ENCODE measurements around the gene IQSEC1.

The IQSEC1 gene

GRCh38 chr3:13062647-13063046 lies 10.6 kb downstream of the IQSEC1 start:
- peaks cover 2% of the 10 kb centered on the region for H3K36me3 Mint-ChIP-seq (ENCODE audit: low read depth)
- no peak overlapping the region for H3K27ac Mint-ChIP-seq
- H3K9me3 Mint-ChIP-seq: no peaks in the 10 kb centered on the region

GRCh38 chr3:13060341-13060910 lies 12.8 kb downstream of the IQSEC1 start:
- H3K4me1 Mint-ChIP-seq (ENCODE audit: low read depth): peaks cover 2% of the 10 kb centered on the region
- DNase-seq (ENCODE audit: low spot score): no peak
- no peaks in the 10 kb centered on the region for H3K9me3 Mint-ChIP-seq
- no peak overlapping the region for H3K27ac Mint-ChIP-seq
- no peaks in the 10 kb centered on the region for H3K27me3 Mint-ChIP-seq (ENCODE audit: low read depth)
- H3K36me3 Mint-ChIP-seq (ENCODE audit: low read depth): peaks cover 2% of the 10 kb centered on the region
- no peak overlapping the region for H3K4me3 Mint-ChIP-seq

More at GRCh38 chr3:13062647-13063046, 10.6 kb downstream of the IQSEC1 start:
- DNase-seq (ENCODE audit: low spot score): no peak
- peaks cover 4% of the 10 kb centered on the region for H3K4me1 Mint-ChIP-seq (ENCODE audit: low read depth)
- no peak overlapping the region for H3K4me3 Mint-ChIP-seq
- no peaks in the 10 kb centered on the region for H3K27me3 Mint-ChIP-seq (ENCODE audit: low read depth)

DNA sequence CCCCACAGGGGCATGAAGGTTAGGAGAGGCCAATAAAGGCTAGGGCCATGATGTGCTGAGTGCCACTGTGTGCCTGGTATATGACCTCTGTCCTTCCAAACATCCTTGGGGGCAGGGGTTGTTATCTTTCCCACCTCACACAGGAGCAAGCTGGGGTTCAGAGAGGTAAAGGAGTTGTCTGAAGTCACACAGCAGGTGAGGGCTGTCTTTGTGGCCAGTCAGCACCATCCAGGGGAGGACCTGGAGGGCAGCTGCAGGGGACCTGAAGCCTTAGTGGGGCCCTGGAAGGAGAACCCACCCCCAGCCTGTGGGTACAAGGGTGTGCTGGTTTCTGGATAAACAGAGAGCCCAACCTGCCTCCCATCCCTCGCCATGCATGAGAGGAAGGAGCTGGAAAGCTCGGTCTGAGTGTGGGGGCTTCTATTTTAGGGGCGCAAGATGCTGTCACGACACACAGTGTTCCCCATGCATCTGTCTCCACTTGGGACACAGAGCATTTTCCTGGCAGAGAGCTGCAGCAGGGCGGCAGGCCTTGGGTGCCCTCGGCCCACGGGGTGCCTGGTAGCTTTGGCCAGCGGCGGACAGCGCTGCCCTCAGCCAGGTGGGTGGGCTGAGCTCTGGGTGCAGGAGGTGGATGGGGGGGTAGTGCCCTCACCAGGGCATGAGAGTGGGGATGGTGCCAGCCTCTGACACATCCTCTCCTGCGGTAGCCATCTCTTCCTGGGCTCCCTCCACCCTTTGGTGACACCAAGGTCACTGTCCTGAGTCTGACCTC lies 14.7 kb downstream of the IQSEC1 start:
- Mint-ChIP-seq H3K27ac (no peak overlapping the region), H3K9me3 (no peaks in the 10 kb centered on the region), H3K36me3 (ENCODE audit: low read depth) (peaks cover 2% of the 10 kb centered on the region), H3K27me3 (ENCODE audit: low read depth) (no peaks in the 10 kb centered on the region), H3K4me3 (no peak overlapping the region), H3K4me1 (ENCODE audit: low read depth) (no peaks in the 10 kb centered on the region)
- DNase-seq (ENCODE audit: low spot score): no peak

DNA sequence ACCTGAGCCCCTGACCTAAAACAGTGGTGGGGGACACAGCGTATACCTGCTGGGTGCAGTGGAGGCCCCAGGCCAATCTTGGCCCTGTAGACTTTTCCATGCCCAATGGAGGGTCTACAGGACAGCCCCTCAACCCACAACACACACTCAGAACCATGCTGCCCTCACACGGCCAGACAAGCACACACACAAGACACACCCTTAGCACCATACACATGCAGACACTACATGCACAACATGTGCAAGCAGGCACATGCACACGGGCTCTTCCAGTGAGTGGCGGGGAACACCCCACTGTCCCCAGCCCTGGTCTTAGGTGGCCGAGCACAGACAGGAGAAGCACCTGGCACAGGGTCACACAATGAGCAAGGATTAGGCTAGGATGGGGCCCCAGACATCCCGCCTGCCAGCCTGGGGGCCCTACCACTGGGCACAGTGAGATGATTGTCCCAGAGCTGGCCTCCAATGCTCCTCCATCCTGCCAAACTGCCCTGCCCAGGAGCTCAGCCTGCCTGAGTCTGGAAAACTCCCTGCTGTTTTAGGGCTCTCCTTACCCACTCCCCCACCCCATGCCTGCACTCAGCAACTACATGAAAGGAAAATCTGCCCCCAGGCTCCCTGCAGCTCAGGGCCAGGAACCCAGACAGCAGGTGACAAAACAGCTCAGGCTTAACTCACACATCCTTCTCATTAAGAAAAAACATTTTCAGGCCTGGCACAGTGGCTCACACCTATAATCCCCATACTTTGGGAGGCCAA lies 15.8 kb downstream of the IQSEC1 start:
- no peaks in the 10 kb centered on the region for H3K9me3 Mint-ChIP-seq
- no peaks in the 10 kb centered on the region for H3K36me3 Mint-ChIP-seq (ENCODE audit: low read depth)
- no peaks in the 10 kb centered on the region for H3K4me1 Mint-ChIP-seq (ENCODE audit: low read depth)
- no peak overlapping the region for H3K27ac Mint-ChIP-seq
- DNase-seq (ENCODE audit: low spot score): no peak
- no peak overlapping the region for H3K4me3 Mint-ChIP-seq
- no peaks in the 10 kb centered on the region for H3K27me3 Mint-ChIP-seq (ENCODE audit: low read depth)

DNA sequence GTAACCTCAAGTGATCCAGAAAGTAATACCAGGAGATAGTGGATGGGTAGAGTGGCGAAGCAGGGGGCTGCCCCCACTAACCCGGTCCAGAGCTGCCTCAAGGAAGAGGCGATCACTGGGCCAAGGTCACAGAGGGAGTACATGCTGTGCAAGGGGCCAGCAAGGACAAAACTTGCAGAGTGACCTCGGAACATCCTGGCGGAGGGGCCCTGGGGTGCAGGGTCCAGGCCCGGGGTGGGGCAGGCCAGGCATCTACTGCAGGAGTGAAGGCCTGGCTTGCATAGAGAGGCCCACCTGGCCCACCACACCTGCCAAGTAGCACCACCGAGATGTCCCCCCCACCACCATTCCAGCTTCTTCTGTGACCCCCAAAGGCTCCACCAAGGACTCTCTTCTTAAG lies 17.6 kb downstream of the IQSEC1 start:
- H3K27ac Mint-ChIP-seq: no peak overlapping the region
- no peaks in the 10 kb centered on the region for H3K36me3 Mint-ChIP-seq (ENCODE audit: low read depth)
- H3K9me3 Mint-ChIP-seq: no peaks in the 10 kb centered on the region
- no peak overlapping the region for H3K4me3 Mint-ChIP-seq
- no peaks in the 10 kb centered on the region for H3K27me3 Mint-ChIP-seq (ENCODE audit: low read depth)
- no peak for DNase-seq (ENCODE audit: low spot score)
- no peaks in the 10 kb centered on the region for H3K4me1 Mint-ChIP-seq (ENCODE audit: low read depth)

DNA sequence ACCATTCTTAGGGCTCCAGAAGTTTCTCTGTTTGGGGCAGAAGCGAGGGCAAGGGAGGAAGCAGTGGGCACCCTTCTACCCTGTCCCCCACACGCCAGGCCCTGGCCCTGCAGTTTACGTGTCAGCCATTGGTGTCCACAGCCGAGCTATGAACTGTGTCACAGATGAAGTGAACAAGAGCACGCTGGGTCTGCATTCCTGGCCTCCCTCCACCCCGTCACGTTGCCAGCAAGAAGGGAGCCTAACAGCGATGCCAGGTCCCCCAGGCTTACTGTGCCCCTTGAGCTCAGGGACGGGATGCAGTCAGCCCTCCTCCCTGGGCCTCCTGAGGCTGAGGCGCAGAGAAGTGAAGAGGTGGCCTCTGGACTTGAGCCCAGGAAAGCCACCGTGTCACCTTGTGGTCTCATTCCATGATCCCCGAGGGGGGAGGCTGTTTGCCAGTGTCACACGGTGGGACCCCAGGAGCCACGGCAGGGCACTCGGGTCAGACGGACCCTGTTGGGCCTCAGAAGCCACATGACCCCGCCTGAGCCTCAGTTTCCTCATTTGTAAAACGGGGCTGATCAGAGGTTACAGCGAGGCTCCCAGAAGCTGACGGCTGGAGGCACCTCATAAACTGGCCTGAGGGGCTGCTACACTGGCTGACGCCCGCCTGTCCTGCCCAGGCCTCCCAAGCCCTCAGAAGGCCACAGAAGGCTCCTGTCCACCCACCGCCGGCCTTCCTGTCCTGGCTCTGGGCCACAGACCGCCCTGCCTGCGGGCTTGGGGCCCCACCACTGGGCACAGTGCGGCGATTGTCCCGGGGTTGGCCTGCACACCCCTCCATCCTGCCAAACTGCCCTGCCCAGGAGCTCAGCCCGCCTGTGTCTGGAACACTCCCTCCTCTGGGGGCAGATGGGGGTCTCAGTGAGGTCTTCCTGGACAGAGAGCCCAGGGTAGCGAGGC lies 18.6 kb downstream of the IQSEC1 start:
- H3K36me3 Mint-ChIP-seq (ENCODE audit: low read depth): no peaks in the 10 kb centered on the region
- H3K27ac Mint-ChIP-seq: no peak overlapping the region
- no peak overlapping the region for H3K4me3 Mint-ChIP-seq
- H3K9me3 Mint-ChIP-seq: no peaks in the 10 kb centered on the region
- no peak for DNase-seq (ENCODE audit: low spot score)
- no peaks in the 10 kb centered on the region for H3K27me3 Mint-ChIP-seq (ENCODE audit: low read depth)
- H3K4me1 Mint-ChIP-seq (ENCODE audit: low read depth): no peaks in the 10 kb centered on the region

DNA sequence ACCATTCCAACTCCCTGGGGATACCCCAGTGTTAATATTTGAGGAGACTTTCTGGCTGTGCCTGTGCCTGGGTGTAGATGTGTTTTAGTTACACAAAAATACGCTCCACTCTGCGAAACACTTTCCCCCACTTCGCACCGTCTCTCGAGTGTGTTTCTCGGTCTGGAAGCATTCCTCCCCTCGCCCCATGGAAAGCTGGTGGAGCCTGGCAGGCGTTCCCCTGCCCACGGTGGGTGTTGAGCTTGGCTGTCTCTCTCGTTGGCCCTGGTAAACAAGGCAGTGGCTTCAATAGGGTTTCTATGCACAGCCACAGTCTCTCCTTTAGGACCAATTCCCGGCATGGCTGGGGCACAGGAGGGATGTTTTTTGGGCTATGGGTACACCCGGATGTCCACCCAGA lies 19.3 kb downstream of the IQSEC1 start:
- Mint-ChIP-seq H3K4me1 (ENCODE audit: low read depth) (peaks cover 1% of the 10 kb centered on the region), H3K27me3 (ENCODE audit: low read depth) (no peaks in the 10 kb centered on the region), H3K9me3 (no peaks in the 10 kb centered on the region), H3K27ac (no peak overlapping the region), H3K36me3 (ENCODE audit: low read depth) (no peaks in the 10 kb centered on the region), H3K4me3 (no peak overlapping the region)
- DNase-seq (ENCODE audit: low spot score): no peak

GRCh38 chr3:13053420-13053819 lies 19.8 kb downstream of the IQSEC1 start:
- no peak for DNase-seq (ENCODE audit: low spot score)
- H3K9me3 Mint-ChIP-seq: no peaks in the 10 kb centered on the region
- no peak overlapping the region for H3K27ac Mint-ChIP-seq
- peaks cover 1% of the 10 kb centered on the region for H3K4me1 Mint-ChIP-seq (ENCODE audit: low read depth)
- H3K36me3 Mint-ChIP-seq (ENCODE audit: low read depth): no peaks in the 10 kb centered on the region
- no peaks in the 10 kb centered on the region for H3K27me3 Mint-ChIP-seq (ENCODE audit: low read depth)
- no peak overlapping the region for H3K4me3 Mint-ChIP-seq

DNA sequence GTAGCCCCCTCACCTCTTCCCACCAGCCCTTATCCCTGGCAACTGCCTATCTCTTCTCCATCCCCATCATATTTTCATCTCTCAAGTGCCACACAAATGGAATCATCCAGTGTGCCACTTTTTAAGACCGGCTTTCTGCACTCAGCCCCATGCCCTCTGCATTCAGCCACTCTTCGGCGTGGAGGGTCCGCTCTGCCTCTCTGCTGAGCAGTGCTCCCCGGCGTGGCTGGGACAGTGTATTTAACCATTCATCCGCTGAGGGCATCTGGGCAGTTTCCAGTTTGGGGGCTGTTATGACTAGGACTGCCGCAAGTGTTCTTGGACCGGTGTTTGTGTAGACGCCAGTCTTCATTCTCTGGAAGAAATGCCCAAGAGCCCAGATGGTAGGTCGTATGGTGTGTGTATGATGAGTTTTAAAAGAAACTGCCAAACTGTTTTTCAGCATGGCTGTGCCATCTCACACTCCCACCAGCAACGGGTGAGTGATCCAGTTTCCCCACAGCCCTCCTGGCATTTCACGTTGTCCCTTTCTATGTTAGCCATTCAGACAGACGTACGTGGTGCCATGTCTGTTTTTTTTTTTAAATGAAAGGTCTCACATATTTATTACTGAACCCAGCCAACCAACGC lies 20.9 kb downstream of the IQSEC1 start:
- Mint-ChIP-seq H3K27me3 (ENCODE audit: low read depth) (no peaks in the 10 kb centered on the region), H3K9me3 (no peaks in the 10 kb centered on the region), H3K4me3 (no peak overlapping the region), H3K4me1 (ENCODE audit: low read depth) (peaks cover 1% of the 10 kb centered on the region), H3K27ac (no peak overlapping the region), H3K36me3 (ENCODE audit: low read depth) (no peaks in the 10 kb centered on the region)
- DNase-seq (ENCODE audit: low spot score): no peak

DNA sequence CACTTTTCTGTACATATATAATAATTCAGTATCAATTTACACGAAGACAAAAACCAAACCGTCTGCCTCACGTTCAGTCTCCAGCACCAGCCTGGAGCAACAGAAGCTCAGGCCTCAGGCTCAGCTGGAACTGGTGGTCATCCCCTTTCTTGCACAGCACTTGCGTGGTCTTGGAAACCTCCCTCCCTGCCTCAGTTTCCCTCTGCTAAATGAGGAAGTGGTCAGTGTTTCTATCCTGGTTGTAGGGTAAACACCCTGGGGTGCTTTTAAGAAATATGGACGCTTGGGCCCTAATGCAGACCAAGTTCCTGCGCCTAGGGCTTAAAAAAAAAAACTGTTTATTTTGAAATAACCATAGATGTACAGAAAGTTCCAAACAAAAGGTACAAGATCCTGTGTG lies 21.6 kb downstream of the IQSEC1 start:
- H3K27me3 Mint-ChIP-seq (ENCODE audit: low read depth): no peaks in the 10 kb centered on the region
- H3K27ac Mint-ChIP-seq: no peak overlapping the region
- H3K36me3 Mint-ChIP-seq (ENCODE audit: low read depth): no peaks in the 10 kb centered on the region
- H3K4me1 Mint-ChIP-seq (ENCODE audit: low read depth): peaks cover 4% of the 10 kb centered on the region
- DNase-seq (ENCODE audit: low spot score): no peak
- H3K4me3 Mint-ChIP-seq: no peak overlapping the region
- no peaks in the 10 kb centered on the region for H3K9me3 Mint-ChIP-seq

DNA sequence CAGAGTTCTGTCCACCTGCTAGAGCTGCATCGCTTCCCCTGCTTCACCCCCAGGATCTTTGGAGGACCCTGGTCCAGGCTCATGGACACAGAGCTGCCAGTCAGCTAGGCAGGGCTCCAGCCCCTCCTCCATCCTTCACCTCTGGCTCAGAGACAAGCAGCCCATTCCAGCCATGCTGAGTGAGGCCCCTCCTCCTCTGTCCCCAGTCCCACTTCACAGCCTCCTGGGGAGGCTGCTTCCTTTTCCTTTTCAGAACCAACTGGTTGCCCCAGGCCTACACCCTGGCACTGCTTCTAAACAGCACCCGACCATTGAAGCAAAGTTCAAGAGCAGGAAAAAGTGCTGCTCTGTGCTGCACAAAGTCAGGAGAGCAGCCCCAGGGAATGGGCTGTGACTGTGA lies 22.2 kb downstream of the IQSEC1 start:
- Mint-ChIP-seq H3K27ac (no peak overlapping the region), H3K4me1 (ENCODE audit: low read depth) (peaks cover 5% of the 10 kb centered on the region), H3K4me3 (no peak overlapping the region), H3K27me3 (ENCODE audit: low read depth) (no peaks in the 10 kb centered on the region), H3K36me3 (ENCODE audit: low read depth) (no peaks in the 10 kb centered on the region), H3K9me3 (no peaks in the 10 kb centered on the region)
- DNase-seq (ENCODE audit: low spot score): no peak

DNA sequence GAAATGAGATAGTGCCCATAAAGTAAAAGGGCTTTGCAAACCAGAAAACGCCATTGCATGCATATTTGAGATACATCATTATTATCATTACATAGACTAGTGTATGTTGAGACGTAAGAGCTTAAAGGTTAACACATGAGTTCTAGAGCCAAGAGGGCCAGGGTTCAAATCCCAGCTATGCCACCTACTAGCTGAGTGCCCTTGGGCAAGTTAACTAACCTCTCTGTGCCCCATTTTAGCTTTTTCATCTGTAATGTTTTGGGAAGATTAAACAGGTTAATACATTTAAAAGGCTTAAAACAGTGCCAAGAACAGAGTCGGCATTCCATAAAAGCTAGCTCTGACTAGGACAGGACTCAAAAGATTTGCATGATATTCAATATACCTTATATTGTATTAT lies 22.8 kb downstream of the IQSEC1 start:
- H3K27ac Mint-ChIP-seq: no peak overlapping the region
- peaks cover 8% of the 10 kb centered on the region for H3K4me1 Mint-ChIP-seq (ENCODE audit: low read depth)
- H3K4me3 Mint-ChIP-seq: no peak overlapping the region
- H3K27me3 Mint-ChIP-seq (ENCODE audit: low read depth): no peaks in the 10 kb centered on the region
- no peak for DNase-seq (ENCODE audit: low spot score)
- H3K36me3 Mint-ChIP-seq (ENCODE audit: low read depth): no peaks in the 10 kb centered on the region
- no peaks in the 10 kb centered on the region for H3K9me3 Mint-ChIP-seq

GRCh38 chr3:13049400-13049799 lies 23.8 kb downstream of the IQSEC1 start:
- DNase-seq (ENCODE audit: low spot score): no peak
- H3K4me3 Mint-ChIP-seq: no peak overlapping the region
- H3K36me3 Mint-ChIP-seq (ENCODE audit: low read depth): no peaks in the 10 kb centered on the region
- peaks cover 8% of the 10 kb centered on the region for H3K4me1 Mint-ChIP-seq (ENCODE audit: low read depth)
- no peak overlapping the region for H3K27ac Mint-ChIP-seq
- H3K27me3 Mint-ChIP-seq (ENCODE audit: low read depth): no peaks in the 10 kb centered on the region
- H3K9me3 Mint-ChIP-seq: no peaks in the 10 kb centered on the region
